SK-N-SH (cell line): ENCODE results near the gene LRIT2.

ENCODE experiments used
- EP300 ChIP-seq, 2 experiments: IDR thresholded peaks; 2 replicates each; pipeline versions ENCODE4 v1.4.0 to v1.6.1; 2012; ENCODE audit warnings: borderline replicate concordance in 1 of 2, low read depth in 1 of 2, low read length in 1 of 2
- EZH2phosphoT487 ChIP-seq: fragments of 200-600 bp; sonication (generic); IDR thresholded peaks from 2 replicates; pipeline ENCODE4 v1.6.1; 2017; ENCODE audit warnings: low read depth, mixed run types, mild to moderate bottlenecking, antibody characterized with exemption, moderate library complexity, borderline replicate concordance
- GABPA ChIP-seq: IDR thresholded peaks from 2 replicates; pipeline ENCODE4 v1.4.0; 2012; ENCODE audit warnings: low read depth, mild to moderate bottlenecking
- JUND ChIP-seq: IDR thresholded peaks from 2 replicates; pipeline ENCODE4 v1.4.0; 2012
- MXI1 ChIP-seq: IDR thresholded peaks from 2 replicates; pipeline ENCODE4 v1.6.1; 2012; ENCODE audit warnings: mild to moderate bottlenecking, low read depth, low read length, improper control_type of control experiment
- POLR2AphosphoS5 ChIP-seq: IDR thresholded peaks from 2 replicates; pipeline ENCODE4 v1.6.1; 2012; ENCODE audit warnings: low read depth, low read length
- SIN3A ChIP-seq: IDR thresholded peaks from 2 replicates; pipeline ENCODE4 v1.6.1; 2012; ENCODE audit warnings: low read depth, mild to moderate bottlenecking, low read length, moderate library complexity, borderline replicate concordance
- TAF1 ChIP-seq: IDR thresholded peaks from 2 replicates; pipeline ENCODE4 v1.6.1; 2012; ENCODE audit warnings: low read depth, mild to moderate bottlenecking, low read length, moderate library complexity, borderline replicate concordance
- TEAD4 ChIP-seq: IDR thresholded peaks from 2 replicates; pipeline ENCODE4 v1.4.0; 2012; ENCODE audit warnings: mild to moderate bottlenecking, borderline replicate concordance; ENCODE audit not compliant: insufficient read depth
- YY1 ChIP-seq: IDR thresholded peaks from 2 replicates; pipeline ENCODE4 v1.4.0; 2012; ENCODE audit warnings: low read depth, mild to moderate bottlenecking
- TF ChIP-seq, protein P1 (sequence below): IDR thresholded peaks from 2 replicates; pipeline ENCODE4 v1.4.0; 2012; ENCODE audit warnings: low read depth
- TF ChIP-seq, protein P2 (sequence below): fragments of 200-600 bp; sonication (generic); IDR thresholded peaks from 2 replicates; pipeline ENCODE4 v1.6.1; 2017; ENCODE audit warnings: antibody characterized with exemption, mild to moderate bottlenecking, moderate library complexity
- TF ChIP-seq, protein P3 (sequence below): fragments of 150-350 bp; IDR thresholded peaks from 2 replicates; pipeline ENCODE4 v1.6.1; 2016; ENCODE audit warnings: mild to moderate bottlenecking, low read depth, low read length
- TF ChIP-seq, protein P4 (sequence below): IDR thresholded peaks from 2 replicates; pipeline ENCODE4 v1.4.0; 2012; ENCODE audit warnings: low read depth, borderline replicate concordance

DNA sequence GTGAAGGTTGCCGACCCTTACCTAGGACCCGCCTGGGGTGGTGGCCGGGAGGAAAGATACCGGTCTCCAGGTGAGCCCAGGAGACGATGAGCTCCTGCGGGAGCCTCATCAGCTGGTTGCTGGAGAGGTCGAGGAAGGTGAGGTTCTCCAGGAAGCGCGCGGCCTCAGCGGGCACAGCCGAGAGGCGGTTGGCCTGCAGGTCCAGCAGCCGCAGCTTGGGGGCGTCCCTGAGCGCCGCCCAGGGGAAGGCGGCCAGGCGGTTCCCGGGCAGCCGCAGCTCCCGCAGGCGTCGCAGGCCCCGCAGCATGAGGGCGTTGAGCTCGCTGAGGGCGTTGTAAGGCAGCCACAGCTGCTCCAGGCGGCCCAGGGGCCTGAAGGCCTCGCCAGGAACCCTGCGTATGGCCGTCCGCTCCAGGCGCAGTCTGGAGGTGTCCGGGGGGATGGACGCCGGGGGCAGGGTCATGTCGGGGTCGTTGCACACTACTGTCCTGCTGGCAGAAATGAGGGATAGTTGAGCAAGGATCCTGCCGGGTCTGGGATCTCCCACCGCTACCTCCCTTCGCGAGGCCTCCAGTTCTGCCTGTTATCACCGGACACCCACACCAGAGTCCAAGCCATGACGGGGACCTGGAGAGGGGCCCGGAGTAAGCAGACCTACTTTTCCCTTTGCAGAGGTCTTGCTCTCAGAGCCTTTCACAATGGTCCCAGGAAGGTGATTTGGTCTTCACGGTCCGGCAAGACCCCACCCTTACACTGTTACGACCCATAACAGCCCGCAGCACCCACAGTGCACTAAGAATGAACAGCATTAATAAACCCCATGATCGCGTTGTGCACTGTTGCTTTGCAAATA, 12.1 kb upstream of the LRIT2 start:
- TF ChIP-seq, protein P1, sequence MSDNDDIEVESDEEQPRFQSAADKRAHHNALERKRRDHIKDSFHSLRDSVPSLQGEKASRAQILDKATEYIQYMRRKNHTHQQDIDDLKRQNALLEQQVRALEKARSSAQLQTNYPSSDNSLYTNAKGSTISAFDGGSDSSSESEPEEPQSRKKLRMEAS = no peak
- TF ChIP-seq, protein P2, sequence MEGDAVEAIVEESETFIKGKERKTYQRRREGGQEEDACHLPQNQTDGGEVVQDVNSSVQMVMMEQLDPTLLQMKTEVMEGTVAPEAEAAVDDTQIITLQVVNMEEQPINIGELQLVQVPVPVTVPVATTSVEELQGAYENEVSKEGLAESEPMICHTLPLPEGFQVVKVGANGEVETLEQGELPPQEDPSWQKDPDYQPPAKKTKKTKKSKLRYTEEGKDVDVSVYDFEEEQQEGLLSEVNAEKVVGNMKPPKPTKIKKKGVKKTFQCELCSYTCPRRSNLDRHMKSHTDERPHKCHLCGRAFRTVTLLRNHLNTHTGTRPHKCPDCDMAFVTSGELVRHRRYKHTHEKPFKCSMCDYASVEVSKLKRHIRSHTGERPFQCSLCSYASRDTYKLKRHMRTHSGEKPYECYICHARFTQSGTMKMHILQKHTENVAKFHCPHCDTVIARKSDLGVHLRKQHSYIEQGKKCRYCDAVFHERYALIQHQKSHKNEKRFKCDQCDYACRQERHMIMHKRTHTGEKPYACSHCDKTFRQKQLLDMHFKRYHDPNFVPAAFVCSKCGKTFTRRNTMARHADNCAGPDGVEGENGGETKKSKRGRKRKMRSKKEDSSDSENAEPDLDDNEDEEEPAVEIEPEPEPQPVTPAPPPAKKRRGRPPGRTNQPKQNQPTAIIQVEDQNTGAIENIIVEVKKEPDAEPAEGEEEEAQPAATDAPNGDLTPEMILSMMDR = no peak
- TF ChIP-seq, protein P3, sequence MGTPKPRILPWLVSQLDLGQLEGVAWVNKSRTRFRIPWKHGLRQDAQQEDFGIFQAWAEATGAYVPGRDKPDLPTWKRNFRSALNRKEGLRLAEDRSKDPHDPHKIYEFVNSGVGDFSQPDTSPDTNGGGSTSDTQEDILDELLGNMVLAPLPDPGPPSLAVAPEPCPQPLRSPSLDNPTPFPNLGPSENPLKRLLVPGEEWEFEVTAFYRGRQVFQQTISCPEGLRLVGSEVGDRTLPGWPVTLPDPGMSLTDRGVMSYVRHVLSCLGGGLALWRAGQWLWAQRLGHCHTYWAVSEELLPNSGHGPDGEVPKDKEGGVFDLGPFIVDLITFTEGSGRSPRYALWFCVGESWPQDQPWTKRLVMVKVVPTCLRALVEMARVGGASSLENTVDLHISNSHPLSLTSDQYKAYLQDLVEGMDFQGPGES = no peak
- no peak for TF ChIP-seq GABPA
- no peak for TF ChIP-seq POLR2AphosphoS5
- TF ChIP-seq SIN3A = no peak
- TF ChIP-seq, protein P4, sequence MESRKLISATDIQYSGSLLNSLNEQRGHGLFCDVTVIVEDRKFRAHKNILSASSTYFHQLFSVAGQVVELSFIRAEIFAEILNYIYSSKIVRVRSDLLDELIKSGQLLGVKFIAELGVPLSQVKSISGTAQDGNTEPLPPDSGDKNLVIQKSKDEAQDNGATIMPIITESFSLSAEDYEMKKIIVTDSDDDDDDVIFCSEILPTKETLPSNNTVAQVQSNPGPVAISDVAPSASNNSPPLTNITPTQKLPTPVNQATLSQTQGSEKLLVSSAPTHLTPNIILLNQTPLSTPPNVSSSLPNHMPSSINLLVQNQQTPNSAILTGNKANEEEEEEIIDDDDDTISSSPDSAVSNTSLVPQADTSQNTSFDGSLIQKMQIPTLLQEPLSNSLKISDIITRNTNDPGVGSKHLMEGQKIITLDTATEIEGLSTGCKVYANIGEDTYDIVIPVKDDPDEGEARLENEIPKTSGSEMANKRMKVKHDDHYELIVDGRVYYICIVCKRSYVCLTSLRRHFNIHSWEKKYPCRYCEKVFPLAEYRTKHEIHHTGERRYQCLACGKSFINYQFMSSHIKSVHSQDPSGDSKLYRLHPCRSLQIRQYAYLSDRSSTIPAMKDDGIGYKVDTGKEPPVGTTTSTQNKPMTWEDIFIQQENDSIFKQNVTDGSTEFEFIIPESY = no peak
- no peak for TF ChIP-seq TAF1
- no peak for TF ChIP-seq EZH2phosphoT487
- TF ChIP-seq JUND = no peak
- no peak for TF ChIP-seq EP300 (IDR thresholded peaks at IDR 0.05; ENCODE audit: borderline replicate concordance in 1 of 2, low read depth in 1 of 2, low read length in 1 of 2)
- no peak for TF ChIP-seq TEAD4
- TF ChIP-seq MXI1 = no peak
- no peak for TF ChIP-seq YY1
